Thoracic aorta (tissue), 2 donors: ENCODE measurements around the gene SLC37A3. TPM values are rescaled to one million over a fixed set of nuclear protein-coding genes. Genes with fewer than 3 reads are reported as not detected.

ENCODE experiments used
- ATAC-seq: fragments of 150-250 bp; one replicate; pipeline ENCODE4 v1.8.0; 2017; ENCODE audit warnings: low read depth; ENCODE audit not compliant: insufficient number of reproducible peaks, low FRiP score
- DNase-seq: peaks from one replicate; pipeline ENCODE4 v3.0.0-alpha.2; 2020; ENCODE audit warnings: low spot score
- H3K27ac ChIP-seq, 2 donors: fragments of 200-600 bp; sonication (generic); 1 replicate in 1 of 2; 2 replicates in 1 of 2; pipeline ENCODE4 v1.5.1; 2016; ENCODE audit warnings: mild to moderate bottlenecking in 2 of 2, moderate library complexity in 2 of 2
- H3K27me3 ChIP-seq: fragments of 200-600 bp; sonication (generic); replicated peaks from 2 replicates; pipeline ENCODE4 v1.6.0; 2016; ENCODE audit warnings: mild to moderate bottlenecking; ENCODE audit not compliant: insufficient read depth
- H3K36me3 ChIP-seq: fragments of 200-600 bp; sonication (generic); one replicate; pipeline ENCODE4 v1.5.1; 2016
- H3K4me1 ChIP-seq, 2 donors: fragments of 200-600 bp; sonication (generic); 1 replicate in 1 of 2; 2 replicates in 1 of 2; pipeline versions ENCODE4 v1.5.1 to v1.6.0; 2016; ENCODE audit warnings: low read depth in 2 of 2, mild to moderate bottlenecking in 1 of 2; ENCODE audit not compliant: control insufficient read depth in 1 of 2
- H3K4me3 ChIP-seq: fragments of 200-600 bp; sonication (generic); 2 replicates; pipeline ENCODE4 v1.5.1; 2016; ENCODE audit warnings: mild to moderate bottlenecking
- H3K9me3 ChIP-seq: fragments of 200-600 bp; sonication (generic); 2 replicates; pipeline ENCODE4 v1.5.1; 2016
- total RNA-seq, 2 donors: library from RNA; depleted of rRNA; stranded (reverse); fragments of >200 nt; gene quantifications; one replicate each; pipeline versions ENCODE4 v1.1.0 to v1.2.3, GENCODE V29; 2016
- TF ChIP-seq, protein P1 (sequence below): fragments of 200-600 bp; sonication (generic); IDR thresholded peaks from one replicate; pipeline ENCODE4 v1.5.1; 2019; ENCODE audit warnings: antibody characterized with exemption

SLC37A3 gene, protein sequence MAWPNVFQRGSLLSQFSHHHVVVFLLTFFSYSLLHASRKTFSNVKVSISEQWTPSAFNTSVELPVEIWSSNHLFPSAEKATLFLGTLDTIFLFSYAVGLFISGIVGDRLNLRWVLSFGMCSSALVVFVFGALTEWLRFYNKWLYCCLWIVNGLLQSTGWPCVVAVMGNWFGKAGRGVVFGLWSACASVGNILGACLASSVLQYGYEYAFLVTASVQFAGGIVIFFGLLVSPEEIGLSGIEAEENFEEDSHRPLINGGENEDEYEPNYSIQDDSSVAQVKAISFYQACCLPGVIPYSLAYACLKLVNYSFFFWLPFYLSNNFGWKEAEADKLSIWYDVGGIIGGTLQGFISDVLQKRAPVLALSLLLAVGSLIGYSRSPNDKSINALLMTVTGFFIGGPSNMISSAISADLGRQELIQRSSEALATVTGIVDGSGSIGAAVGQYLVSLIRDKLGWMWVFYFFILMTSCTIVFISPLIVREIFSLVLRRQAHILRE
- total RNA-seq = 10 to 100 TPM; 66.5 to 83.2 TPM

DNA sequence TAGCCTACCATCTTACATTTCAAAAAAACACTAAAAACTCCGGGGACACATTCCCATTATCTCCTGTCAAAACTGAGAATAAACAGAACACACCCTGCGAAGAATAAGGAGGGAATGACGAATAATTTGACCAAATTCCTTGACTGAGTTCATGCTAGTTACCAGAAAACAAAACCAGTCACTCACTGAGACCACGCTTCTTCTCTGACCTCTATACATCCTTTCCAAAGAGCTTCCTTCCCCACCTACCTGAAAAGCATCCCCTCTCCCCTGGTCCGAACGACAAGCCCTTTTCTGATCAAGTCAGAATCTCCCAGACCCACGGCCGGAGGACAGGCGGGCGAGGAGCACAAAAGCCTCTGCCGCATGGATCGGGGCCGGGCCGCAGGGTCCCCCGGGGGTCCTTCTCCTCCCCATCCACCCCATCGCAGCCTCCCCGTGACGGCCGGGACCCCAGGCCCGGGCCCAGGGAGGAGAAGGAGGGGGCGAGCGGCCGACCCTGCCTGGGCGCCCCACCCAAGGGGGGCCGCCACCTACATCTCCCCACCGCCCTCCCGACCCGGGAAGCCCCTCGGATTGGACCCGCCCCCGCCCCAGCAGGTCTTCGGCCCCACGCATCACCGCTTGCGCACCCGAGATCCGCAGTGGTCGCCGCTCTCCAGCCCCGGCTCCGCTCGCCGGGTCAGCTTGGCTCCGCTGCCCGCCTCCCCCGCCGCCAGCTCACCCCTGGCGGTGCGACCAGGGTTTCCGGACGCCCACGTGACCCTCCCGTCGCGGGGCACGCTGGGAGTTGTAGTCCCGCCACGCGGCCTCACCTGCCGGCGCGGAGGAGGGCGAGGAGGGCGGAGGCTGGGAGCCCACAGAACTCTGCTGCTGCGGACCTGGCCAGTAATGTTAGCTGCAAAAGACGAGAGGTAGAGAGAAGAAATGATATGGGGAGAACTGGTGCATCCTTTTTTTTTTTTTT lies at the start of gene SLC37A3:
SLC37A3 (minus strand) TSS at position 747 of the 967 bp plus-strand sequence. CDS start 16,004 bp downstream, outside the sequence.
- ATAC-seq = peak; percentile 70
- peak within 1 kb of the TSS; percentile 99 for H3K4me3 ChIP-seq
- H3K27me3 ChIP-seq = no peaks in the 10 kb centered on the region
- TF ChIP-seq, protein P1, sequence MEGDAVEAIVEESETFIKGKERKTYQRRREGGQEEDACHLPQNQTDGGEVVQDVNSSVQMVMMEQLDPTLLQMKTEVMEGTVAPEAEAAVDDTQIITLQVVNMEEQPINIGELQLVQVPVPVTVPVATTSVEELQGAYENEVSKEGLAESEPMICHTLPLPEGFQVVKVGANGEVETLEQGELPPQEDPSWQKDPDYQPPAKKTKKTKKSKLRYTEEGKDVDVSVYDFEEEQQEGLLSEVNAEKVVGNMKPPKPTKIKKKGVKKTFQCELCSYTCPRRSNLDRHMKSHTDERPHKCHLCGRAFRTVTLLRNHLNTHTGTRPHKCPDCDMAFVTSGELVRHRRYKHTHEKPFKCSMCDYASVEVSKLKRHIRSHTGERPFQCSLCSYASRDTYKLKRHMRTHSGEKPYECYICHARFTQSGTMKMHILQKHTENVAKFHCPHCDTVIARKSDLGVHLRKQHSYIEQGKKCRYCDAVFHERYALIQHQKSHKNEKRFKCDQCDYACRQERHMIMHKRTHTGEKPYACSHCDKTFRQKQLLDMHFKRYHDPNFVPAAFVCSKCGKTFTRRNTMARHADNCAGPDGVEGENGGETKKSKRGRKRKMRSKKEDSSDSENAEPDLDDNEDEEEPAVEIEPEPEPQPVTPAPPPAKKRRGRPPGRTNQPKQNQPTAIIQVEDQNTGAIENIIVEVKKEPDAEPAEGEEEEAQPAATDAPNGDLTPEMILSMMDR = peak; percentile 25
- H3K4me1 ChIP-seq = peaks cover 15 to 19% of the 10 kb centered on the region in 2 donors
- DNase-seq = peak; percentile 43
- peak within 1 kb of the TSS; percentile 83 to 90 for H3K27ac ChIP-seq
- no peaks in the 10 kb centered on the region for H3K36me3 ChIP-seq
- no peaks in the 10 kb centered on the region for H3K9me3 ChIP-seq

DNA sequence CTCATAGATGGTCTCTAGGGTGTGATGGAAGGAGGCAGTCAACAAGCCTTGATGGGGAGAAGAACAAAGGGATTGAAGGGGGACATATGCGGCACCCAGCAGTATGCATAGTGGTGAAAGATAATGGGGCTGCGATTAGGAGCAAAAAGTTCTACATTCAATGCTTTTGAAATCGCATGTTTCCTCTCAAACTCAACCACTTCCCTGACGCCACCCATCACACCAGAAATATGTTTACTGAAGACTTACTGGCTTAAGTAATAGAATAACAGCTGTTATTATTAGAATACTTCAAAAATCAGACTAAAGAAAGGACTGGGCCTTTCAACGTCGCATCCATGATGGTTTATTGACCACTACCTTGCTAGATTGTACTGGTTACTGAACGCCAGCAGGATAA lies 49.5 kb upstream of the SLC37A3 start:
- Histone ChIP-seq H3K27ac (no peak overlapping the region), H3K27me3 (no peaks in the 10 kb centered on the region), H3K4me1 (no peaks in the 10 kb centered on the region), H3K4me3 (no peak overlapping the region), H3K36me3 (peaks cover 7% of the 10 kb centered on the region), H3K9me3 (no peaks in the 10 kb centered on the region)
- DNase-seq (no peak), ATAC-seq (no peak)
- TF ChIP-seq, protein P1 = no peak

DNA sequence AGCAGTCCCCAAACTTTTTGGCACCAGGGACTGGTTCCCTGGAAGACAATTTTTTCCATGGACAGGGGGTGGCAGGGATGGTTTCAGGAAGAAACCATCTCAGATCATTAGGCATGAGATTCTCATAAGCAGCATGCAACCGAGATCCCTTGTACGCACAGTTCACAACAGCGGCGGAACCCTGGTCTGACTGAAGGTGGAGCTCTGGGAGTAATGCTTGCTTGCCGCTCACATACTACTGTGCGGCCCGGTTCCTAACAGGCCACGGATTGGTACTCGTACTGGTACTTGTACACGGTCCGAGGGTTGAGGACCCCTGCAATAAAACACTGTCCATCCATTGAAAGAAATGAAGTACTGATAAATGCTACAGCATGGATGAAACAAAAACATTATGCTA lies 48.1 kb upstream of the SLC37A3 start:
- ATAC-seq (no peak), DNase-seq (no peak)
- Histone ChIP-seq H3K27ac (no peak overlapping the region), H3K4me1 (no peaks in the 10 kb centered on the region), H3K4me3 (no peak overlapping the region), H3K9me3 (no peaks in the 10 kb centered on the region), H3K27me3 (no peaks in the 10 kb centered on the region), H3K36me3 (peaks cover 4% of the 10 kb centered on the region)
- TF ChIP-seq, protein P1 = no peak

DNA sequence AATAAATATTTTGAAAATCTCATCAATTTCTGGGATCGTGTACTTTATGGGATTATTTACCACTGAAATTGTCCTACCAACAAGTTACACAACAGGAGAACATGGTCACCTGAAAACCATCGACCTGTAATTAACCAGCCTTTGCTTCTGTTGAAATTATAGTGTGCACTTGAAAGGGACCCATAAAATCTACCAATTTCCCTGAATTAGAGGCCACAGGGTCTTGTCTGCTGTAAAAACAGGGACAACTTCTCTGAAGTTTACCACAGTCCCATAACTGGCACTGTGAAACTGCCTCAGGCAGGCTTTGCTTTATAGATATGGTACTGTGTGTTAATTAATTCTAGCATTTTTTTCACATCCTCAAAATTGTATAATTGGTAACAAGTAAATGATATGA lies 43.2 kb upstream of the SLC37A3 start:
- Histone ChIP-seq H3K4me1 (no peaks in the 10 kb centered on the region), H3K4me3 (no peak overlapping the region), H3K27ac (no peak overlapping the region), H3K9me3 (no peaks in the 10 kb centered on the region), H3K36me3 (peaks cover 4% of the 10 kb centered on the region), H3K27me3 (no peaks in the 10 kb centered on the region)
- ATAC-seq = no peak
- DNase-seq = no peak
- TF ChIP-seq, protein P1 = no peak

DNA sequence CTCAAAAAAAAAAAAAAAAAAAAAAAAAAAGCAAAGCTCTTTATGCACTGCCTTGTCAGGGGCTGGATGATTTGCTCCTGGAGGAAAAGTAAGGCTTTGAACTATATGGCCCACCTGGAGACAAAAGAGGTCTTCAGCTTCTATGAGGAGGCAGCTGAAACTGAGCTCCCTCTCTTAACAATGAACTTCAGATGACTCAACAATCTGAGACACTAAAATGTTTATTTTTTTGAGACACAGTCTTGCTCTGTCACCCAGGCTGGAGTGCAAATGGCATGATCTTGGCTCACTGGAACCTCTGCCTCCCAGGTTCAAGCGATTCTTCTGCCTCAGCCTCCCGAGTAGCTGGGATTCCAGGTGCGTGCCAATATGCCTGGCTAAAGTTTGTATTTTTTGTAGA lies 42.3 kb upstream of the SLC37A3 start:
- Histone ChIP-seq H3K9me3 (no peaks in the 10 kb centered on the region), H3K4me1 (no peaks in the 10 kb centered on the region), H3K27ac (no peak overlapping the region), H3K4me3 (no peak overlapping the region), H3K36me3 (no peaks in the 10 kb centered on the region), H3K27me3 (no peaks in the 10 kb centered on the region)
- no peak for ATAC-seq
- DNase-seq = no peak
- TF ChIP-seq, protein P1 = no peak
